GM12873 (cell line): ENCODE measurements around the gene ADARB1.

Source experiments
- TF ChIP-seq, protein P1 (sequence below): IDR thresholded peaks from 2 replicates; pipeline ENCODE4 v1.5.1; 2012; ENCODE audit warnings: low read depth, mild to moderate bottlenecking, moderate library complexity, low read length, control low read depth; ENCODE audit not compliant: insufficient read depth; ENCODE audit errors: missing control alignments

The ADARB1 gene

DNA sequence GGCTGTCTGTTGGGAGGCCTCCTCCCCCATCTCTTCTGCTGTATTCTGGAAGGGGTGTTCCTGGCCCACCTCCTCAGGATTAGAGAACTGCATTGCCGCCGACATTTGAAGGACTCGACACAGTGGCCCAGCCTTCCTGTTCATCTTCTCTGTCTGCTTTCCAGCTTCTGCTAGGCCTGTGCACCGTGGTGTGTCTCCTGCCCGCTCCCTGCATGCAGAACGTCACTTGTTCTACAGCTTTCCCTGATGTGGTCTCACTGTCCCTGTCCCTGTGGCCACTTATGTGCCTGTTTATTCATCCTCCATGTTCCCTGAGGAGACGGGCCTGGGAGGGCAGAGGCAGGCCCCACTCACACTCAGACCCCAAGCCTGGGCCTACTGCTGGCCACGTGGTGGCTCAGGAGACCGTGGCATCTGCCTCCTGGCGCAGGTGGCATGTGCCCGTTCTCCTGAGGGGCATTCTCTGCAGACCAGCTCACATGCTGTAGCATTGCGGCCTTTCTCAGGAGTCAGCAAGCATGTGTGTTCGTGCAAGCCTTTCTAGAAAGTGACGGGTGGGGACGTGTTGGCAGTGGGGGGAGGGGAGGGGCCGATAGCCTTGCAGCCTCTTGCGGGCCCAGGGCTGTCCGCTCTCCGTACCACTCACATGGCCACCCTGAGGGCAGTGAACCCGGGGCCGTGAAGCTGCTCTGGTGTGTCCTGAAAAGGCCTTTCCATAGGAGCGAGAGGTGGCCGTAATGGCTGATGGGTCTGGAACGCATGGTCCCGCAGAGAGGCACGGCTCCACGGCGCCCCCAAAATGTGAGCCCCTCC lies 177.5 kb downstream of the ADARB1 start:
- TF ChIP-seq, protein P1, sequence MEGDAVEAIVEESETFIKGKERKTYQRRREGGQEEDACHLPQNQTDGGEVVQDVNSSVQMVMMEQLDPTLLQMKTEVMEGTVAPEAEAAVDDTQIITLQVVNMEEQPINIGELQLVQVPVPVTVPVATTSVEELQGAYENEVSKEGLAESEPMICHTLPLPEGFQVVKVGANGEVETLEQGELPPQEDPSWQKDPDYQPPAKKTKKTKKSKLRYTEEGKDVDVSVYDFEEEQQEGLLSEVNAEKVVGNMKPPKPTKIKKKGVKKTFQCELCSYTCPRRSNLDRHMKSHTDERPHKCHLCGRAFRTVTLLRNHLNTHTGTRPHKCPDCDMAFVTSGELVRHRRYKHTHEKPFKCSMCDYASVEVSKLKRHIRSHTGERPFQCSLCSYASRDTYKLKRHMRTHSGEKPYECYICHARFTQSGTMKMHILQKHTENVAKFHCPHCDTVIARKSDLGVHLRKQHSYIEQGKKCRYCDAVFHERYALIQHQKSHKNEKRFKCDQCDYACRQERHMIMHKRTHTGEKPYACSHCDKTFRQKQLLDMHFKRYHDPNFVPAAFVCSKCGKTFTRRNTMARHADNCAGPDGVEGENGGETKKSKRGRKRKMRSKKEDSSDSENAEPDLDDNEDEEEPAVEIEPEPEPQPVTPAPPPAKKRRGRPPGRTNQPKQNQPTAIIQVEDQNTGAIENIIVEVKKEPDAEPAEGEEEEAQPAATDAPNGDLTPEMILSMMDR = no peak

DNA sequence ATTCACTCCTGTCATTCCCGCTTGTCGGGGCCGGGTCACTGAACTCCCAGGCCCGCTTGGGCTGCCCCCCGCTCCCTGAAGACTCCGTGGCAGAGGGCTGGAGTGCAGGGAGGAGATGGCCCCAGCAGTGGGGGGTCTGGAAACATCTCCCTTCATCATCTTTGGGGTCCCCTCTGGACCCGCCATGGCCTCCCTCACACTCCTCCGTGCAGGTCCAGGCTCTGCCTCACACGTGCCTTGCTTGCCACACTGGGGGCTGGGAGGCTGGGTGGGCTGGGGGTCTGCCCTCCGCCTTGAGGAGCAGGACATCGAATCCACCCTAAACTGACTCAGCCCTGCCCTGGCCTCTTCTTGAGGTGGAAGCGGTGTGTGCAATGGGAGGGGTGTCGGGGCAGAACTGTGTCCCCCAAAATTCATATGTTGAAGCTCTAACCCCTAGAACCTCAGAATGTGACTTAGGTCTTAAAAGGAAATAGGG lies 178.1 kb downstream of the ADARB1 start:
- TF ChIP-seq, protein P1 = no peak

DNA sequence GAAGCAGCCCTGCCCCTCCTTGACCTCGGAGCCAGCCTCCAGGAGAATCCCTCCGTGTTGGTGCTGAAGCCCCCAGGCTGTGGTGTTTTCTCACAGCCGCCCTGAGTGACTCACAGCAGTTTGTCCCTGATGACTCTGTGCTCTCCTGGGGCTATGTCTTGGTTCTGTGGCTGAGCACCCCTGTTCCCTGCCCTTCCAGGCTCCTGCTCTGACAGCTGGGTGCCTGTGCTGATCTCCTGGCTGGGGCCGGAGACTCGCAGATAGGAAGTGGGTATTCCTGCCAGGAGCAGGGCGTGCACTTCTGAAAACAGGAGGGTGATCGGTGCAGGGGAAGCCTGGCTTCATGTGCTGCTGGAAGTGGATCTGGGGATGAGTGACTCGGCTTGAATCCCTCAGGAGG lies 178.8 kb downstream of the ADARB1 start:
- TF ChIP-seq, protein P1 = no peak

DNA sequence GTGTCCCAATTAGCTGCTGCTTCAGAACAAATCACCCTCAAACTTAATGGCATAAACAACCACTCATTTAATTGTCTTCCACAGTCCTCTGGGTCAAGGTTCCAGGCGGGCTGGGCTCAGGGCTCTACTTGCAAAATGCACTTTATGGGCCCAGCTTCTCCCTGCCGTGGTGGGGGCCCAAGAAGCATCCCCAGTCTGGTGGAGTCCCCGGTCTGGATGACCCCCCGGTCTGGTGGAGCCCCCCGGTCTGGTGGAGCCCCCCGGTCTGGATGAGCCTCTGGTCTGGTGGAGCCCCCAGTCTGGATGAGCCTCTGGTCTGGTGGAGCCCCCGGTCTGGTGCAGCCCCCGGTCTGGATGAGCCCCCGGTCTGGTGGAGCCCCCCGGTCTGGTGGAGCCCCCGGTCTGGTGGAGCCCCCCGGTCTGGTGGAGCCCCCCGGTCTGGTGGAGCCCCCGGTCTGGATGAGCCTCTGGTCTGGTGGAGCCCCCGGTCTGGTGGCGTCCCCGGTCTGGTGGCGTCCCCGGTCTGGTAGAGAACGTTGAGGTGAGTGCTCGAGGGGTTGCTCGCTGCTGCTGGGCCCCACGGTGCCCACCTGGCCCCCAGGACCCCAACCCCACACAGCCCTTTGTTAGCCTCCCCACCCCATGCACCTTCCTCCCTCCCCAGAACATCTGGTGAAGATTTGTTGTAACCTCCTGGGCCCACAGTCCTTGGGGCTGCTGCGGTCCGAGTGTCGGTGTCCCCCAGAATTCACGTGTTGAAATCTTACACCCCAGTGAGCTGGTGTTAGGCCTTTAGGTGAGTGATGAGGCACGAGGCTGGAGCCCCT lies 179.5 kb downstream of the ADARB1 start:
- TF ChIP-seq, protein P1 = no peak

DNA sequence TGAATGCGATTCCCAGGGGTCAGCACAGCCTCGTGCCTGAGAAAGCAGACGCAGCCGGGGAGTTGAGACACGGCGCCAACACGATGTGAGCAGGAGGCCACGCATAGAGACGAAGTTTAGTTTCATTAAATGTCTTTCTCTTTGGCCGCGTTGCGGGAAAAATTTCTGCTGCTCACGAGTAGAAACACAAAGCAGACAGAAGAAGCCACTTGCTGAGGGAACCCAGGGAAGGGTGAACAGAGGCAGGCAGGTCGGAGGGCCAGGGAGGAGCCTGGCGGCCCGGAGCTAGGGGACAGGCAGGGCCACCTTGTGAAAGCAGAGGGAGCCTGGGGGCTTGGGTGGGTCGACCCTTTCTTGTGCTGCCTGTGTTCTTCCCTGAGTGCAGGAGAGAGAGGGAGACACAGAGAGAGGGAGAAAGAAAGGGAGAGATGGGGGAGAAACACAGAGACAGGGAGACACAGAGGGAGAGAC lies 180.1 kb downstream of the ADARB1 start:
- TF ChIP-seq, protein P1 = no peak

DNA sequence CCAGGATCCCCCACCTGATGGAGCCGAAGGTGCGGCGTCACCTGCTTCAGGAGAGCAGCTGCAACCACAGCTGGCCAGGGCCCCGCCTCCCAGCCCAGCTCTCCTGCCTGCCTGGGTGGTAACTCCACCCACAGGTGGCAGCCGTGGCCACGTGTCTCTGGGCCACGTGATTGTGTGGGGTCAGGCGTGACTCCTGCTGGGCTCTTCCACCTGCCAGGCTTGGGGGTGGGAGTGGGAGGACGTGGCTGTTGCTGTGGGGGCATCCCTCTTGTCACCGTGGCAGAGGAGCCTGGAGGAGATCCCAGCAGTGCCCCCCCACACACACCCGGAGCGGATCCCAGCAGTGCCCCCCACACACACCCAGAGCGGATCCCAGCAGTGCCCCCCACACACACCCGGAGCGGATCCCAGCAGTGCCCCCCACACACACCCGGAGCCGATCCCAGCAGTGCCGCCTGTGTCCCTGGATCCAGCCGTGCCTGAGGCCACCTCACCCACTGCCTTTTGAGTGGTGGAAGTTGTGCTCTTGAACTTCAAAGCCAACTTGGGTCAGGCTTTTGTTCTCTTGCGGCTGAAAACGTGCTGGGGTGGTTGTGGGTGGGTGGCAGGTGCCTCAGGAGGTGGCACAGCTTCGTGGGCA lies 181.1 kb downstream of the ADARB1 start:
- TF ChIP-seq, protein P1 = no peak
